WTC11 (cell line): ENCODE measurements around the gene TDRD9.

ENCODE experiments used
- CTCF ChIP-seq: fragments of 200-600 bp; IDR thresholded peaks from 2 replicates; pipeline ENCODE4 v1.8.0; 2022; ENCODE audit warnings: antibody characterized with exemption
- E2F1 ChIP-seq: sonication (generic); formaldehyde crosslinking; IDR thresholded peaks from 2 replicates; pipeline ENCODE4 v1.8.0; 2022; ENCODE audit warnings: mild to moderate bottlenecking, missing genetic modification reagents
- GABPB1 ChIP-seq: sonication (generic); formaldehyde crosslinking; IDR thresholded peaks from 2 replicates; pipeline ENCODE4 v1.8.1; 2023; ENCODE audit warnings: mild to moderate bottlenecking, missing genetic modification reagents
- MAX ChIP-seq: sonication (generic); formaldehyde crosslinking; IDR thresholded peaks from 2 replicates; pipeline ENCODE4 v1.8.0; 2022; ENCODE audit warnings: mild to moderate bottlenecking, missing genetic modification reagents
- SOX15 ChIP-seq: fragments of 250-450 bp; sonication (Bioruptor Pico); IDR thresholded peaks from 2 replicates; pipeline ENCODE4 v1.9.0; 2021; ENCODE audit warnings: mild to moderate bottlenecking
- TCF7 ChIP-seq: sonication (generic); formaldehyde crosslinking; IDR thresholded peaks from 2 replicates; pipeline ENCODE4 v1.8.0; 2022; ENCODE audit warnings: mild to moderate bottlenecking, low read depth, missing genetic modification reagents, moderate library complexity
- USF2 ChIP-seq: sonication (generic); formaldehyde crosslinking; IDR thresholded peaks from 2 replicates; pipeline ENCODE4 v1.8.1; 2023; ENCODE audit warnings: mild to moderate bottlenecking, missing genetic modification reagents, moderate library complexity
- ZBTB43 ChIP-seq: sonication (generic); formaldehyde crosslinking; IDR thresholded peaks from 2 replicates; pipeline ENCODE4 v1.8.1; 2023; ENCODE audit warnings: mild to moderate bottlenecking, missing genetic modification reagents

- TF ChIP-seq CTCF (no peak), MAX (no peak), E2F1 (CRISPR knock-in tag) (no peak), SOX15 (CRISPR knock-in tag) (no peak), USF2 (no peak), TCF7 (CRISPR knock-in tag) (no peak), GABPB1 (no peak), ZBTB43 (no peak)
Observed at GRCh38 chr14:104098272-104099095, 170.2 kb downstream of the TDRD9 start.
